ENCODE results near the gene CDK6. TPM values are rescaled to one million over a fixed set of nuclear protein-coding genes. Genes with fewer than 3 reads are reported as not detected.

Gene CDK6
- total and polyA plus RNA-seq, 10 of the 15 experiments (the other 5 are each of a cell fraction or from before 2014, with no cell fraction given) = 8.0 to 118 (median 45.8) TPM

DNA sequence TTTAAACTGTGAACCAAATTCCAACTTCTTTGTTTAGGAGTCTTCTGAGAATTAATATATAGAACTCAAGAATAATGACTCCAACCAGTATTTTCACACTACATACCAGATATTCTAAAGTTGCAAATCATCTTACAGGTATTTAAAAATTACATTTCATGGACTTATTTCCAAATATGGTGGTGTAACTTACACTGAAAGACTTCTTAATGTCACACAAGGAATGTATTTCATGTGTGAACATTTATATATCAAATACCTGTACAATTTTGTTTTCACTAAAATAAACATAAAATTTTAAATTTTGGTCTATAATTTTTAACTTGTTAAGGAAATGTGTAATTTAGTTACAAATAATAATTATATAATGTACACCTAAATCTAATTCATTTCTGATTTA is 2.6 kb upstream of the CDK6 start:
- in situ Hi-C loops (cut with MboI) = loop anchor here (10.0 kb wide), 1 partner anchor 216 kb away; no protein-coding TSS in a partner anchor
- H3K4me2 ChIP-seq (ENCODE audit: control insufficient read depth, insufficient read depth) = no peak overlapping the region
- H3K27me3 ChIP-seq (replicated peaks in 1 of 2; ENCODE audit: control insufficient read depth in 2 of 2, insufficient read depth in 2 of 2, low read length in 1 of 2) = no peaks in the 10 kb centered on the region
- DNase-seq (ENCODE audit: low read depth, low spot score) (no peak), ATAC-seq (no peak), FAIRE-seq (no peak)
- H3K9me3 ChIP-seq (replicated peaks; ENCODE audit: control insufficient read depth, insufficient read depth, low read length) = no peaks in the 10 kb centered on the region; the same call in 2 of the 3 replicates
- no peak overlapping the region for H2AFZ ChIP-seq (ENCODE audit: control insufficient read depth, low read depth, low read length)
- no peaks in the 10 kb centered on the region for H3K4me1 ChIP-seq (ENCODE audit: control insufficient read depth, insufficient read depth, low read length)
- H3K79me2 ChIP-seq (ENCODE audit: control insufficient read depth, insufficient read depth, low read length) = peaks cover 21% of the 10 kb centered on the region
- SMC1A ChIA-PET (ENCODE audit: uncharacterized antibody, unreplicated experiment) = interaction anchor here (1.0 to 3.3 kb wide), 5 partner anchors 9 to 198 kb away, joined by 3 to 8 read pairs (median 3); no protein-coding TSS in a partner anchor
- TF ChIP-seq, protein P1, sequence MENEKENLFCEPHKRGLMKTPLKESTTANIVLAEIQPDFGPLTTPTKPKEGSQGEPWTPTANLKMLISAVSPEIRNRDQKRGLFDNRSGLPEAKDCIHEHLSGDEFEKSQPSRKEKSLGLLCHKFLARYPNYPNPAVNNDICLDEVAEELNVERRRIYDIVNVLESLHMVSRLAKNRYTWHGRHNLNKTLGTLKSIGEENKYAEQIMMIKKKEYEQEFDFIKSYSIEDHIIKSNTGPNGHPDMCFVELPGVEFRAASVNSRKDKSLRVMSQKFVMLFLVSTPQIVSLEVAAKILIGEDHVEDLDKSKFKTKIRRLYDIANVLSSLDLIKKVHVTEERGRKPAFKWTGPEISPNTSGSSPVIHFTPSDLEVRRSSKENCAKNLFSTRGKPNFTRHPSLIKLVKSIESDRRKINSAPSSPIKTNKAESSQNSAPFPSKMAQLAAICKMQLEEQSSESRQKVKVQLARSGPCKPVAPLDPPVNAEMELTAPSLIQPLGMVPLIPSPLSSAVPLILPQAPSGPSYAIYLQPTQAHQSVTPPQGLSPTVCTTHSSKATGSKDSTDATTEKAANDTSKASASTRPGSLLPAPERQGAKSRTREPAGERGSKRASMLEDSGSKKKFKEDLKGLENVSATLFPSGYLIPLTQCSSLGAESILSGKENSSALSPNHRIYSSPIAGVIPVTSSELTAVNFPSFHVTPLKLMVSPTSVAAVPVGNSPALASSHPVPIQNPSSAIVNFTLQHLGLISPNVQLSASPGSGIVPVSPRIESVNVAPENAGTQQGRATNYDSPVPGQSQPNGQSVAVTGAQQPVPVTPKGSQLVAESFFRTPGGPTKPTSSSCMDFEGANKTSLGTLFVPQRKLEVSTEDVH (IDR thresholded peaks at IDR 0.05; ENCODE audit: low read depth, partially characterized antibody) = no peak
- TF ChIP-seq BRCA1 (IDR thresholded peaks at IDR 0.05; ENCODE audit: low read depth, low read length) (no peak), SMAD5 (IDR thresholded peaks at IDR 0.05; ENCODE audit: low read depth) (no peak), SPI1 (IDR thresholded peaks at IDR 0.05; ENCODE audit: borderline replicate concordance, insufficient read depth, low read depth, low read length) (no peak), IKZF2 (IDR thresholded peaks at IDR 0.05) (no peak)
- H3K9ac ChIP-seq (ENCODE audit: control insufficient read depth, insufficient read depth, low read length) = no peak overlapping the region
- POLR2A ChIA-PET = interaction anchor here (0.6 to 1.4 kb wide), 2 partner anchors 115 to 257 kb away, joined by 3 read pairs; no protein-coding TSS in a partner anchor
- no peak overlapping the region for H3K4me3 ChIP-seq
- RAD21 ChIA-PET (ENCODE audit: unreplicated experiment) = interaction anchor here (1.5 to 3.1 kb wide), 4 partner anchors 9 to 218 kb away, joined by 3 to 14 read pairs (median 6); no protein-coding TSS in a partner anchor
- H3K36me3 ChIP-seq (ENCODE audit: control insufficient read depth in 2 of 2, insufficient read depth in 2 of 2, low read length in 1 of 2) = no peaks in the 10 kb centered on the region
- CTCF ChIA-PET = interaction anchor here (1.3 to 2.2 kb wide), 2 partner anchors 217 to 218 kb away, joined by 3 to 10 read pairs; no protein-coding TSS in a partner anchor
- intact Hi-C loops (cut with micrococcal nuclease; ENCODE audit: unreplicated experiment) = no loop called here
- H4K20me1 ChIP-seq (ENCODE audit: control insufficient read depth, insufficient read depth) = no peaks in the 10 kb centered on the region
- H3K27ac ChIP-seq (ENCODE audit: control insufficient read depth, insufficient read depth) = no peak overlapping the region
- no TSS peak for BruUV-seq (replicated peaks)

Measured in GM12878 (cell line).